SW 1271 (cell line): ENCODE results near the gene SPRYD3.

ENCODE experiments used
- DNase-seq, 2 experiments: peaks; one replicate each; lab custom pipeline; 2025; lab: John Stamatoyannopoulos, UW

SPRYD3 gene

DNA sequence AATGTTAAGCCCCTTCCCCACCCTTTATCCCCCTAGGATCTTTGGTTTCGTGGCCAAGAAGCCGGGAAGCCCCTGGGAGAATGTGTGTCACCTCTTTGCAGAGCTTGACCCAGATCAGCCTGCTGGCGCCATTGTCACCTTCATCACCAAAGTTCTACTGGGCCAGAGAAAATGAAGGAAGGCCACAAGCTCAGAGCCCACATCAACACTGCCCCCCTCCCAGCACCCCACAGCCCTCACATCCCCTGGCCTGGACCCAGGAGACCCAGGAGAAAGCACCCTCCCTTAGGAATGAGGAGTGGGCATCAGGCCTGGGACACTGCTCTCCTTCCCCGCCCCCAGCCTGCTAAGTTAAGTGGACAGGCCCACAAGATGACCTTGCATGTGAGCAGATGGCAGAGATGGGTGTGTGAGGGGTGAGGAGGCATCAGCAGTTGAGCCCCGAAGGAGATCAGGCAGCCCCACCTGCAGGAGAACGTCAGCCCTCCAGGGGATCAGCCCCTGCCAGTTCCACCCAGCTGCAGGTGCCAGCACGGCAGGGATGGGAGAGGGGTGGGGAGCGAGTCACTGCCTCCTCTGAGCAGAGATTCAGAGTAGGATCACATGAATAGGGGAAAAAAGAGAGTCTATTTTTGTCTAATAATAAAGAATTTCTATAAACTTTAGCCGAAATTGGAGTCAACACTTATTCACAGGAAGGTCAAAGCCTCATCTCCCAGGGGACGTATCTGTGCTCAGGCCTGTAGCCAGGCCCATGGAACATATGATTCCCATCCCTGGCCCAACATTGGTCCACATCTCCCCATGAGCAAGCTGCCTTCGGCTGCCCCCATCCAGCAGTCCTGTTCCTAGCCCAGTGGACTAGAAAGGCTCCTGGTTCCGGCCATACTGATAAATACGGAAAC, 15.2 kb downstream of the SPRYD3 start:
- DNase-seq, result no peak

DNA sequence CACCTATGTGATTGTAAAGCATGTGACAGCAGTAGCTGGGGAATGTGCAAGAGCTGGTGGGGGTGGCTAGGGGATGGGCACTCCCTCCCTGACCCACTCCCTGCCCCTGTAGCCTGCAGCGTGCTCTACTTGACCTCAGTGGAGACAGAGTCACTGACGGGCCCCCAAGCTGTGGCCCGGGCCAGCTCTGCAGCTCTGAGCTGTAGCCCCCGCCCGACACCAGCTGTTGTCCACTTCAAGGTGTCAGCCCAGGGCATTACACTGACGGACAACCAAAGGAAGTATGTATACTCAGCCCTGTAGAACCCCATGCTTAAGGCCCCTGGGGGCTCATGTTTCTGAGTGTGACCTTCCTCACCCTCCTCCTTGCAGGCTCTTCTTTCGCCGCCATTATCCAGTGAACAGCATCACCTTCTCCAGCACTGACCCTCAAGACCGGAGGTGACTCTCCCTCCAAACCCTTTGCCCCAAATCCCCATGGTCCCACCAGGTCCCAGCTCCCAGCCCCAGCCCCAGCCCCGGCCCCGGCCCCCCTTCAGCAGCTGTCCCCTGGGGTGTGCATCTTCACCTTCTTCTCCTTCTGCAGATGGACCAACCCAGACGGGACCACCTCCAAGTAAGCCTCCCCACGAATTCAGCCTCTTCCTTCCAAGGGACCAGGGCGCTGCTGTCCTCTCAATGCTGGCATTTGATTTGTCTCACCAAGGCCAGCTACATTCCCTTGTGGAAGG, 16.0 kb downstream of the SPRYD3 start:
- DNase-seq, result no peak

DNA sequence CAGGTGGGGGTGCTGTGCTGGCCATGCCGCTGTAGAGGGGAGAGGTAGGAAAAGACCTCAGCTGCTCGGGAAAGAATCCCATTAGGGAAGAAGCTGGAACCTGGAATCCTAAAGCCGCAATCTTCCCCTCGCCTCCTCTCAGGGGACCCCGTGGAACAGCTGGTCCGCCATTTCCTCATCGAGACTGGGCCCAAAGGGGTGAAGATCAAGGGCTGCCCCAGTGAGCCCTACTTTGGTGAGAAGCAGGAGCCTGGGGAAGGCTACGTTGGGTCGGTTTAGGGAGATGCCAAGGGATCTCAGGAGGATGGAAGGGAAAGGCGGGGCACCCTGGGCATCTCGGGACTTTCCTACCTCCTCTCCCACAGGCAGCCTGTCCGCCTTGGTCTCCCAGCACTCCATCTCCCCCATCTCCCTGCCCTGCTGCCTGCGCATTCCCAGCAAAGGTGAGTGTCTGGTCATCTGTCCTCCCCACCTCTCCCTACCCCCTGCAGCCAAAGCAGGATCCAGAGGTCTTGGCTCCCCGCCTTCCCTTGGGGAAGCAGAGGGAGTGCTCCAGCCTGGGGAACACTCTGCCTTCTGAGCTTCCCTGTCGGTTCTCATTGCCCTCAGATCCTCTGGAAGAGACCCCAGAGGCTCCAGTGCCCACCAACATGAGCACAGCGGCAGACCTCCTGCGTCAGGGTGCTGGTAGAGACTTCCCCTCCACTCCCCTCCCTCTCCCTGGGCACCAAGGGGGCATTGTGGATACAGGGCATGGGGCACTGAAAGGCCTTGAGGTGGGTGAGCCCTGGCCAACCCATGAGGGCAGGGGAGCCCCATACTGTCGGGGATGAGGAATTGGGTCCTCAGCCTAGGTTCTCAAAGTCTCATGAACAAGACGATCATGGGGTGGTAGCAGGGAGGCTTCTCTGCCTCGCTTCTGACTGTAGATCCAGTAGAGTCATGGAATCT, 16.9 kb downstream of the SPRYD3 start:
- DNase-seq, result no peak

DNA sequence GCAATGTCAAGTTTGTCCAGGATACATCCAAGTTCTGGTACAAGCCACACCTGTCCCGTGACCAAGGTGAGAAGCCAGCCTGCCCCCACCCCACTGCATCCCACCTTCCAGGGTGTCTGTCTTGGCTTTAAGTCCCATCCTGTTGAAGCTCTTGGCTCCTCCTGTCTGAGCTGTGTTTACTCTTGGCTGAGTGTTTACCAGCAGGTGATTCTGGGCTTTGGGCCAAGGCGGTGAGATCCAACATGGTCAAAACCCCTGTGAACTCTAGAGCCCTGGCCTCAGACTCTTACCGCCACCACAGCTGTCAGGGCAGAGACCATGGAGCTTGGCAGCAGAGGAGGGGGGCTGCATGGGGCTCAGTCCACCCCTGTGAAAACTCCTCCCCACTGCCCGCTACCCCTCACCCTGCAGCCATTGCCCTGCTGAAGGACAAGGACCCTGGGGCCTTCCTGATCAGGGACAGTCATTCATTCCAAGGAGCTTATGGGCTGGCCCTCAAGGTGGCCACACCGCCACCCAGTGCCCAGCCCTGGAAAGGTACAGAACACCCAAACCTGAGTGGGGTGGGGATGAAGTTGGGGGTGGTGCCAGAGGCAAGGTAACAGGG, 17.7 kb downstream of the SPRYD3 start:
- DNase-seq, result no peak

DNA sequence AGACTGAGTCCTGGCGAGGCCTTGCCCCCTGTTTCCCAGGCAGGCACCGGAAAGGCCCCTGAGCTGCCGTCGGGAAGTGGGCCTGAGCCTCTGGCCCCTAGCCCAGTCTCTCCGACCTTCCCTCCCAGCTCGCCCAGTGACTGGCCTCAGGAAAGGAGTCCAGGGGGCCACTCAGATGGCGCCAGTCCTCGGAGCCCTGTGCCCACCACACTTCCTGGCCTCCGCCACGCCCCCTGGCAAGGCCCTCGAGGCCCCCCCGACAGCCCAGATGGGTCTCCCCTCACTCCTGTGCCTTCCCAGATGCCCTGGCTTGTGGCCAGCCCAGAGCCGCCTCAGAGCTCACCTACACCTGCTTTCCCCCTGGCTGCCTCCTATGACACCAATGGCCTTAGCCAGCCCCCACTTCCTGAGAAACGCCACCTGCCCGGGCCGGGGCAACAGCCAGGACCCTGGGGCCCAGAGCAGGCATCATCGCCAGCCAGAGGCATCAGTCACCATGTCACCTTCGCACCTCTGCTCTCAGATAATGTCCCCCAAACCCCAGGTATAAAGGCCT, 18.4 kb downstream of the SPRYD3 start:
- DNase-seq, result no peak

DNA sequence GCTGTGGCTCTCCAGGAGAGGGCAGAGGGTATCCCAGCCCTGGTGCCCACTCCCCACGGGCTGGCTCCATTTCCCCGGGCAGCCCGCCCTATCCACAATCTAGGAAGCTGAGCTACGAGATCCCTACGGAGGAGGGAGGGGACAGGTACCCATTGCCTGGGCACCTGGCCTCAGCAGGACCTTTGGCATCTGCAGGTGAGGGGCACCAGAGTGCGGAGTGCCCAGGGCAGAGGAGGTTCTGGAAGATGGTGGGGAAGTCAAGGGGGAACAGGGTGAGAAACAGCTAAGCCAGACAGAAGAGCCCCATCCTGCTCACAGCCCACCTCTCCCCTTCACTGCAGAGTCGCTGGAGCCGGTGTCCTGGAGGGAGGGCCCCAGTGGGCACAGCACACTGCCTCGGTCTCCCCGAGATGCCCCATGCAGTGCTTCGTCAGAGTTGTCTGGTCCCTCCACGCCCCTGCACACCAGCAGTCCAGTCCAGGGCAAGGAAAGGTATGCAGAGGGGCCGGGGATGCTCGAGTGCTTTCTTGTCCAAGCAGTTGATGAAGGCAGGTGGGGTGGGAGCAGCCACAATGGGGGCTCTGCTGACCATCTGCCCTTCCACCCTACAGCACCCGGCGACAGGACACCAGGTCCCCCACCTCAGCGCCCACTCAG, 19.0 kb downstream of the SPRYD3 start:
- DNase-seq, result no peak

DNA sequence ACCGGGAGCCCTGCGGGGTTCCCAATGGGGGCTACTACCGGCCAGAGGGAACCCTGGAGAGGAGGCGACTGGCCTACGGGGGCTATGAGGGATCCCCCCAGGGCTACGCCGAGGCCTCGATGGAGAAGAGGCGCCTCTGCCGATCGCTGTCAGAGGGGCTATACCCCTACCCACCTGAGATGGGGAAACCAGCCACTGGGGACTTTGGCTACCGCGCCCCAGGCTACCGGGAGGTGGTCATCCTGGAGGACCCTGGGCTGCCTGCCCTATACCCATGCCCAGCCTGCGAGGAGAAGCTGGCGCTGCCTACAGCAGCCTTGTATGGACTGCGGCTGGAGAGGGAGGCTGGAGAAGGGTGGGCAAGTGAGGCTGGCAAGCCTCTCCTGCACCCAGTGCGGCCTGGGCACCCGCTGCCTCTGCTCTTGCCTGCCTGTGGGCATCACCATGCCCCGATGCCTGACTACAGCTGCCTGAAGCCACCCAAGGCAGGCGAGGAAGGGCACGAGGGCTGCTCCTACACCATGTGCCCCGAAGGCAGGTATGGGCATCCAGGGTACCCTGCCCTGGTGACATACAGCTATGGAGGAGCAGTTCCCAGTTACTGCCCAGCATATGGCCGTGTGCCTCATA, 19.6 kb downstream of the SPRYD3 start:
- DNase-seq, result no peak

DNA sequence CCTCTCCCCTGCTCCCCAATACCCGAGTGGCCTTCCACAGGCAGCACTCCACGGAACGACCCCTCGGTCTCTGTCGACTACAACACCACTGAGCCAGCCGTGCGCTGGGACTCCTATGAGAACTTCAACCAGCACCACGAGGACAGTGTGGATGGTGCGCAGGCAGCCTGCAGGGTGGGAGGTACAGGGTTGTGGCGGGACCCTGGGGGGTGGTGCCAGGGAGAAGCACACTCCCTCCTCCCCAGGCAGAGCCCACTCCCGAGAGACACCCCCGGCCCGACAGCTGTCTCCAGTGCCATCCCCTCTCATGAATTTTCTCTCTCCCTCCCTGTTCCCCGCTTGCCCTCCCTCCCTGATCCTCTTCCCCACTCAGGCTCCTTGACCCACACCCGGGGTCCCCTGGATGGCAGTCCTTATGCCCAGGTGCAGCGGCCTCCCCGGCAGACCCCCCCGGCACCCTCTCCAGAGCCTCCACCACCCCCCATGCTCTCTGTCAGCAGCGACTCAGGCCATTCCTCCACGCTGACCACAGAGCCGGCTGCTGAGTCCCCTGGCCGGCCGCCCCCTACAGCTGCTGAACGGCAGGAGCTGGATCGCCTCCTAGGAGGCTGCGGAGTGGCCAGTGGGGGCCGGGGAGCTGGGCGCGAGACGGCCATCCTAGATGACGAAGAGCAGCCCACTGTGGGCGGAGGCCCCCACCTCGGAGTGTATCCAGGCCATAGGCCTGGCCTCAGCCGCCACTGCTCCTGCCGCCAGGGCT, 20.3 kb downstream of the SPRYD3 start:
- DNase-seq, result no peak

DNA sequence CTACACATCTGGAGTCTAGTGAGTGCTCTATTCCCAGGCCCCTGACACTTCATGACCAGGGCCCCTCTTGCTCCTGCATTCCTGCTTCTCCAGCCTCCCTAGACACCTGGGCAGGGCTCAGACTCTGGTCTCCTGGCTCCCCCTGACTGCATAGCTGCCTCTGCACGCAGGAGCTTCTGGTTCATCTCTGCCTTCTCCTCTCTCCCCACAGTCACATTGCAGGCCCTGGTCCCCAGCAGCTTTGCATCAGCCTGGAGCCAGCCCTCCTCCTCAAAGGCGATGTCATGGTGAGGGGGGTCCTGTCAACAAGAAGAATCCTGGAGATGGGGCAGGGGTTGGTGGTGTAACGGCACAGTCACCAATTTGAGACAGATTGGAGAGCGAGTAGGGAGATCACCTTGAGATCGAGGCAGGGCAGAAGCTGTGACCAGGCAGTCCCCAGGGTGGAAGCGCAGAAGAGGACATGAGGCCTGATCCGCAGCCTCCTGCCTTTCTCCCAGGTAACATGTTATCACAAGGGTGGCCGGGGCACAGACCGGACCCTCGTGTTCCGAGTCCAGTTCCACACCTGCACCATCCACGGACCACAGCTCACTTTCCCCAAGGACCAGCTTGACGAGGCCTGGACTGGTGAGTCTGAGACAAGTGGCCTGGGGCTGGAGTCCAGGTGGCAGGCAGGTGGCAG, 21.2 kb downstream of the SPRYD3 start:
- no peak for DNase-seq

DNA sequence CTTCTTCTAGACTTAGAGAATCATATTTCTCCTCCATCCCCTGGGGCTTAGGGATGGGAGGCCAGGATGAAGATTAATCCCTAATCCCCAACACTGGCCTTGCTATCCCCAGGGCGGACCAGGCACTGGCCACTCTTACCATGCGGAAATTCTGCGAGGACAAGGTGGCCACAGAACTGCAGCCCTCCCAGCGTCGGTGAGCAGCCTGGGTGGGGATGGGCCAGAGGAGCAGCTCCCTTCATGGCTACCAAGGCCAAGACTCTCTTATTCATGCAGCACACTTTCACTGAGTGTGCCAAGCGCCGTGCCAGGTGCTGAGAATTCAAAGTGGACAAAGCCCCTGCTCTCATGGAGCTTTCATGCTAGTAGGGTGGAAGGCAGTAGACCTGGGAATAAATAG, 22.3 kb downstream of the SPRYD3 start:
- no peak for DNase-seq

DNA sequence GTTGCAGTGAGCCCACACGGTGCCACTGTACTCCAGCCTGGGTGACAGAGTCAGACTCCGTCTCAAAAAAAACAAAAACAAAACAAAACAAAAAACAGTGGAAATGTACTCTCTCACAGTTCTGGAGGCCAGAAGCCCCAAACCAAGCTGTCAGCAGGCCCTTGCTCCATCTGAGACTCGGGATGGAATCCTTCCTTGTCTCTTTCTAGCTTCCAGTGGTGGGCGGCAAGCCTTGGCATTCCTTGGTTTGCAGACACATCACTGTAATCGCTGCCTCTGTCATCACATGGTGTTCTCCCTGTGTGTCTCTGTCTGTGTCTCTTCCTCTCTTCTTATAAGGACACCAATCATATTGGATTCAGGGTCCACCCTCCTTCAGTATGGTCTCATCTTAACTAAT, 22.9 kb downstream of the SPRYD3 start:
- no peak for DNase-seq

DNA sequence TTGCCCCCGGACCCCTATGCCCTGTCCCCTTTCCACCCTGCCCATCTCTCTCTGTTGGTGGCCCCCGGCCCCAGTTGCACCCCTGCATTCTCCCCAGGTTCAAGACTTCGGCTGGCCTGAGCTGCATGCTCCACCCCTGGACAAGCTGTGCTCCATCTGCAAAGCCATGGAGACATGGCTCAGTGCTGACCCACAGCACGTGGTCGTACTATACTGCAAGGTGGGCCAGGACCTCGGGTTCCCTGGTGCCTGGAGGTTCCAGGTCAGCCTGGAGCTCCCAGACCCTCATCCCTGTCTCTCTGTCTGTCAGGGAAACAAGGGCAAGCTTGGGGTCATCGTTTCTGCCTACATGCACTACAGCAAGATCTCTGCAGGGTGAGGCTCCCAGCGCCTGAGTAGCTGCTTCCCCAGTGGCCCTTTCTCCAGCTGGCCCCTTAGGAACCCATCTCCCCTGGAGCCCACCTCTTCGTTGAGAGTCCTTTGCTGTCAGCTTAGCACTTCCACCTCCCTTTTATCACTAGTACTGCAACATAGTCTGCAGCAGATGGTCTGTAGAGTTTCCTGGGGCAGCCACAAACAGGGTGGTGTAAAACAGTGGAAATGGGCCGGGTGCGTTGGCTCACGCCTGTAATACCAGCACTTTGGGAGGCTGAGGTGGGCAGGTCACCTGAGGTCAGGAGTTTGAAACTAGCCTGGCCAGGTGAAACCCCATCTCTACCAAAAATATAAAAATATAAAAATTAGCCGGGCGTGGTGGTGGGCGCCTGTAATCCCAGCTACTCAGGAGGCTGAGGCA, 23.5 kb downstream of the SPRYD3 start:
- DNase-seq, result no peak

DNA sequence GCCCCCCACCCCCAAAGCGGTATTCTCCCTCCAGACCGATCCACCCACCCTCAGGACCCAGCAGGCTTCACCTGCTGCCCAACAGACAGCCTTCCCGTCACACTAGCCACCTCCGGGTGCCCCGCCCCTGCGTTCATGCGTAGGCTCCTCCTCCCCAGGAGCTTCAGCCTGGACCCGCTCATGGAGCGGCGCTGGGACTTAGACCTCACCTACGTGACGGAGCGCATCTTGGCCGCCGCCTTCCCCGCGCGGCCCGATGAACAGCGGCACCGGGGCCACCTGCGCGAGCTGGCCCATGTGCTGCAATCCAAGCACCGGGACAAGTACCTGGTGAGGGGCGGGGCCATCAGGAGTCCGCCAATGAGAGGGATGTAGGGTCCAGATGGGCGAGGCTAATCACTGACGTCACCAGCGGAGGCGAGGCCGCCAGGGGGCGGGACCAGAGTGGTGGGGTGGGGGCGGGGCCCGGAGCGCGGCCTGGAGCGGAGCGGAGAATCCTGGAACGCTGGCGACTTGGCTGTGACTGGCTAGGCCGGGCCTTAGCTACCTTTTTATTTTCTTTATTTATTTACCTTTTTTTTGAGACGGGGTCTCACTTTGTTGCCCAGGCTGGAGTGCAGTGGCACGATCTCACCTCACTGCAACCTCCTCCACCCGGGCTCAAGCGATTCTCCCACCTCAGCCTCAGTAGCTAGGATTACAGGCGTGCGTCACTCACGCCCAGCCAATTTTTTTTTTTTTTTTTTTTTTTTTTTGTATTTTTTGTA, 24.9 kb downstream of the SPRYD3 start:
- DNase-seq, result peak in 1 of 2 experiments; percentile 62

DNA sequence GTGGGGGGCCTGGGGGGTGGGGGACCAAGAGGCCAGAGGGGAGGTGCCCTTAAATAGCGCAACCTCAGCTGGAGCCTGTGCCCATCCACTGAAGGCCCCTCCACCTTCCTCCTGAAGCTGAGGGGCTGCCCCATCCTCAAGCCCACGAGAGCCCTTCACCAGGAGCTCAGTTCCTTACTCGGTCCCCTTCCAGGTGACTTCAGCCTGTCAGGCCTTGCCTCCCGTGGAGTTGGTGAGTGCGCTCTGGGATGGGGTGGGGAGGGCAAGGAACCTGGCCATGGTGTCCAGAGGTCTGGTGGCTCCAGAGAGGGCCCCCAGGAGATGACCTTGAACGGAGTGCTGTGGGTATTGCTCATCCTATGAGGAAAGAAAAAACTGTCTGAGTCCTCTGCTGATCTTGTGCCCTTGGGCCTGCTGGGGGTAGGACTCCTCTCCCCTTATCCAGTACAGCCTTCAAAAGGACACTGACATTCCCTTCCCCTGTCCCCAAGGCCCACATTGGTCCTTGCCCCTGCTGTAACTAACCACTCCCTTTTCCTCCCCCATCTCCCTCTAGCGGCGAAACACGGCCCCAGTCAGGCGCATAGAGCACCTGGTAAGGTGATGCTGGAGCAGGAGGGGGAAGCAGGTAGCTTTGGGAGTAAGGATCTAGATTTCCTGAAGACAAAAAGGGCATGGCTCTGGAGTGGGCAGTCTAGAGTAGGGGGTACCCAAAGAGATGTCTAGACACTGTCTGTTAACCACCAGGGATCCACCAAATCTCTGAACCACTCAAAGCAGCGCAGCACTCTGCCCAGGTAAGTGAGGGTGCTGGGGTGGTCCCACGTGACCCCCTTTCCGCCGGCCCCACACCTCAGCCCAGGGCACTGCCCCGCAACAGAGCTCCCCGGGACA, 25.7 kb downstream of the SPRYD3 start:
- peak in 1 of 2 experiments; percentile 29 for DNase-seq

DNA sequence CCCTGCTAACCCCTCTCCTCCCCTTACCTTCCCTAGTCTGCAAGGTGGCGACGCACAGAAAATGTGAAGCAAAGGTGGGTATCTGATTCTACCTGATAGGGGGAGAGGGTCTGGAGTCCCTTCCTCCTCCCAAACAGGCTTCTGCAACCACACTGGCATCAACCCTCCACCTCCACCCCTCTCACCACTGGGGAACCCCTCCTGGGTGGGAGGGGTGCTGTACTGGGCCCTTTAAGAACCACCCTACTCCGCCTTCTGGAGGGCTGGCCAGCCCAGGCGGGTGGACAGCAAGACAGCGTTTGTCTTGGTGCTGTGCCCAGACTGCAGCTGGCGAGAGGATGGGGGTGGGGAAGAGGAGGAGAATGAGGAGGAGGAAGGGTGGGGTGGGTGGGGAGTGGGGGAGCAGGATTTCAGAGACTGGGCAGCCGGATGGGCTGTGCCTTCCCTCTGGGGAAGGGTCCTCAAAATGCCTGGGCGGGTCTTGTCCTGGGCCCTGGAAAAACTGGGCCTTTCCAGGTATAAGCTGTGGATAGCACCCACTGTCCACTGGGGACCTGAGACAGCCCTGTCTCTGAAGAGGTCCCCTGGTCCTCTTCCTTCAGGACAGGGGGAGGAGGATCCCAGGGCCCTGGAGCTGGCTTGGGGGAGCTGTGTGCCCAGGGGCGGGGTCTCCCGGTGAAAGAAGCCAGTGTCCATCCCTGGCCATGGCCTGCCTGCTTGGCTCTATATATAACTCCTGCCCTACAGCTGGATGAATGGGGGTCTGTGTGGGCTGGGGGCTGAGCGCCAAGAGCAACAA, 26.6 kb downstream of the SPRYD3 start:
- peak in 1 of 2 experiments; percentile 30 for DNase-seq
